AG09319 (cell line): ENCODE results near the gene SHC3.
"Not testable (repeated sequence)": the region's sequence is repeated elsewhere in the genome, so short reads cannot be mapped to it uniquely, and the experiment has no call there.

Source experiments
- DNase-seq: peaks from one replicate; pipeline ENCODE4 v3.0.0-alpha.2; 2010; ENCODE audit warnings: low read depth; ENCODE audit errors: extremely low read depth
- TF ChIP-seq, protein P1 (sequence below): IDR thresholded peaks from 2 replicates; pipeline ENCODE4 v1.5.1; 2011; ENCODE audit warnings: low read depth, mild to moderate bottlenecking, inconsistent platforms, low read length, moderate library complexity

The SHC3 gene

DNA sequence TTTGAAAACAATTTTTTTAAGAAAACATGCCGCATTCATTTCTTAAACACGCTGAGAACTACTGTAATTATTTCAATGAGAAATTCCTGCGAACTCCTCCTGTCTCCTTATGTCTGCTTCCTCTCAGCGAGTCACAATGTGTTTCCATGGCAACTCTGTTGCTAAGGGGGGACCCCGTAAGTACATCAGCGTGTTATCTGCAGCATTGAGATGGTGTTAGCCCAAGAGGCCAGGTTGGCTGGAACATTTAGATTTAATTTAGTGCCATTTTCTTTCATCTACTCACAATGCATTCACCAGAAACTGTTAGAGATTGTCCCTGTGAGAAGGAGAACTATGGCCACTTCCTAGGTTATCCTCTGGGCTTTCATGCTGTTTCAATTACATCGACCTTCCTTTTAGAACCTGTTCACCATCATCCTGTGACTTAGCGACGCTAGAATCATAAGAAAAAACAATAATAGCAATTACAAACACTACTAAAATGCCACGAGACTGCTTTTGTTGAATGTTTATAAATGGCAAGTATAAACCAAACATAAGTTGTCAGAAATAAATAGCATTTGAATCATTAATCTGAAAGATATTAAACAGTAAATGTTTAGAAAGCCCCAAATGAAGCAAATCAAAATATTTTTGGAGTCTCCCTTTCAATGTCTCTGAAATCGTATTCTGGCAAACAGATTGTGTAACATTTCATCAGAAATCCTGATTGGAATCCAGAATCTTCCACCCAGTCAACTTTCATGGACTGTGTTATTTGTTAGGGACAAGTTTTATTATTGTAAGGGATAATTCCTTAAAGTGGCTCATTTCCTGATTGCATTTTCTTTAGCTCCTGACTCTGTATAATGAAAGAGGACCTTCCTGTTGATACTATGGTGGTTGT lies 39.7 kb upstream of the SHC3 start:
- TF ChIP-seq, protein P1, sequence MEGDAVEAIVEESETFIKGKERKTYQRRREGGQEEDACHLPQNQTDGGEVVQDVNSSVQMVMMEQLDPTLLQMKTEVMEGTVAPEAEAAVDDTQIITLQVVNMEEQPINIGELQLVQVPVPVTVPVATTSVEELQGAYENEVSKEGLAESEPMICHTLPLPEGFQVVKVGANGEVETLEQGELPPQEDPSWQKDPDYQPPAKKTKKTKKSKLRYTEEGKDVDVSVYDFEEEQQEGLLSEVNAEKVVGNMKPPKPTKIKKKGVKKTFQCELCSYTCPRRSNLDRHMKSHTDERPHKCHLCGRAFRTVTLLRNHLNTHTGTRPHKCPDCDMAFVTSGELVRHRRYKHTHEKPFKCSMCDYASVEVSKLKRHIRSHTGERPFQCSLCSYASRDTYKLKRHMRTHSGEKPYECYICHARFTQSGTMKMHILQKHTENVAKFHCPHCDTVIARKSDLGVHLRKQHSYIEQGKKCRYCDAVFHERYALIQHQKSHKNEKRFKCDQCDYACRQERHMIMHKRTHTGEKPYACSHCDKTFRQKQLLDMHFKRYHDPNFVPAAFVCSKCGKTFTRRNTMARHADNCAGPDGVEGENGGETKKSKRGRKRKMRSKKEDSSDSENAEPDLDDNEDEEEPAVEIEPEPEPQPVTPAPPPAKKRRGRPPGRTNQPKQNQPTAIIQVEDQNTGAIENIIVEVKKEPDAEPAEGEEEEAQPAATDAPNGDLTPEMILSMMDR, result no peak
- no peak for DNase-seq

DNA sequence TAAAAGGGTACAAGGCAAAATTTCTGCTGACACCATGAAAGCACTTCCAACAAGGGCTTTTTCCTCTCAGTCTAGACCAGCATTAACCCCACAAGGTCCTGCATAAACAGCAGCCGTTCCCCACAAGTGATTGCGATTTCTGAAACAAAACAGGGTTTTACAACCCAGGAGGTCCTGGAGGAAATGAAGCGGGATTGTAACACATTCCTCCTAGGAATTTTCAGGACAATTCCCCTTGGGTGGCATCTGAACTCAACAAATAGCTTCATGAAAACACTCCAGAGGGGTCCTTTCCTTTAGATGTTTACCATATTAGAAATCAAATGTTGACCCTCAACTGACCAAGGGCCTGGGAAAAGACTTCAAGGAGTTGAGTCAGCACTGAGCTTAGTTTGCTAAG lies 36.7 kb upstream of the SHC3 start:
- no peak for DNase-seq
- TF ChIP-seq, protein P1, result no peak

DNA sequence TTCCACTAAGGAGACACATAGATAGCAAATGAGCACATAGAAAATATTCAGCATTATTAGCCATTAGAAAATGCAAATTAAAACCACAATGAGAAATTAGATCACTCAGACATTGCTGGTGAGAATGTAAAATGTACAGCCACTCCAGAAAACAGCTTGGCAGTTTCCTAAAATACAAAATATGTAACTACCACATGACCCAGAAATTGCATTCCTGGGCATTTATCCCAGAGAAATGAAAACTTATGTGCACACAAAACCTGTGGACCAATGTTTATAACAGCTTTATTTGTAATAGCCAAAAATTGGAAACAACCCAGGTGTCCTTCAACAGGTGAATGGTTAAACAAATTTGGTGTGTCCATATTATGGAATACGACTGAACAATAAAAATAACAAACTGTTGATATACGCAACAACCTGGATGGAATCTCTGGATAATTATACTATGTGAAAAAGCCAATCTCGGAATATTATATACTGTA lies 34.8 kb upstream of the SHC3 start:
- TF ChIP-seq, protein P1, result no peak
- no peak for DNase-seq

DNA sequence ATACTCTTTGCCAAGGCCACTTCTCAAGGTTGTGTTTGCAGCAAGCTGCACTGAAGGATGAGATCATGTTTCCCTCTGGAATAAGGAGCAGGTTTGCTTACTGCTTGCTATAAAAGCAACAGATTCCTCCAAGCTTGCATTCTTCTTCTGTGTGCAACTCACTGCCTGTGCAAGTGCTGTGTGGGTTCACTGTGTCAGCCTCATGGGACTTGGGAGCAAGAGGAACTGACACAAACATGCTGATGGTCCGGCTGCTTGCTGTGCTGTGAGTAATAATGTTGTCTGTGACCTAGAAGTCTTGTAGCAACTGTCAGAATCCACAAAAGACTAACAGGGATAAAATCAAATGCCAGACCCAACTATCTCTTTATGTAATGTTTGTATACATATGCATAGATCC lies 33.6 kb upstream of the SHC3 start:
- TF ChIP-seq, protein P1, result no peak
- DNase-seq, result no peak

DNA sequence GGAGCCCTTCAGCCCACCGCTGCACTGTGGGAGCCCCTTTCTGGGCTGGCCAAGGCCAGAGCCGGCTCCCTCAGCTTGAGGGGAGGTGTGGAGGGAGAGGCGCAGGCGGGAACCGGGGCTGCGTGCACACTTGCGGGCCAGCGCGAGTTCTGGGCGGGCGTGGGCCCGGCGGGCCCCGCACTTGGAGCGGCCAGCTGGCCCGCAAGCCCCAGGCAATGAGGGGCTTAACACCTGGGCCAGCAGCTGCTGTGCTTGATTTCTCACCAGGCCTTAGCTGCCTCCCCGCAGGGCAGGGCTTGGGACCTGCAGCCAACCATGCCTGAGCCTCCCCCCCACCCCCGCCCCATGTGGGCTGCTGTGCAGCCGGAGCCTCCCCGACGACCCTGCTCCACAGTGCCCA lies 30.7 kb upstream of the SHC3 start:
- not testable (repeated sequence) for DNase-seq

DNA sequence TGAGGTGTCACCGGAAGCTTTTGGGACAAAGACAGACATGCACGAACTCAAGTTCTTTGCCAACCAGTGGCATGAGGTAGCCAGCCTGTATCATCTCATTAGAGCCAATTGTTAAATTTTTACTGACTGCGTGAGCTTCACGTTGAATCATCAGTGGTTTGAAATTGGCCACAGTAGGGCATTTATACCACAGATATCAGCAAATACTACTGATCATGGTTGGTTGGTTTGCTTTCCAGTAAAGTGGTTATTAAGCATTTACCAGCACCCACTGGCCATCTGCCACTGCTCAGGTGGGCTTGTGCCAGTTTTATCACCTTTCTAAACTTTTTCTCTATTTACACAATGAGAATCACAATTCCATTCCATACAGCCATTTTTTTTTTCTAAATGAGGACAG lies 28.4 kb upstream of the SHC3 start:
- TF ChIP-seq, protein P1, result no peak

DNA sequence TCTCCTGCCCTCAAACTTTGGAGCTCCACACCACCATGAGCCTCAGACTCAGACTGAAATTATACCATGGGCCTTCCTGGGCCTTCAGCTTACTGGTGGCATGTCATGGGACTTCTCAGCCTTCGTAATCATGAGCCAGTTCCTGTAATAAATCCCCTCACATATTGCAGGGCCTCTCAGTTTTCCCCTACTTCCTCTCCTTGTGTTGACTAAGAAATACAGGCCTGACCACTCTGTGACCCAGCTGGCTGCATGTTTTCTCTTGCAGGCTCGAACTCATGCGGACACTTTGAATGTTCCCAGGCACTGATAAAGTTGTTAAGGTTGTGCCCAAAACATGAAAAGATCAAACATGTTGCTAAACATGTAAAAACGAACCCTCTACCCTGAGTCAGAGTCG lies 26.2 kb upstream of the SHC3 start:
- no peak for DNase-seq
- TF ChIP-seq, protein P1, result no peak

More for the DNA sequence above, 28.4 kb upstream of the SHC3 start:
- DNase-seq, result no peak
